GM23248 (cell line): ENCODE measurements around the gene PHF21A.

Experiments
- EZH2 ChIP-seq: fragments of 200-600 bp; sonication (generic); IDR thresholded peaks from 2 replicates; pipeline ENCODE4 v1.6.1; 2018; ENCODE audit warnings: antibody characterized with exemption, mild to moderate bottlenecking; ENCODE audit not compliant: insufficient read depth, poor library complexity, severe bottlenecking
- EZH2phosphoT487 ChIP-seq: fragments of 200-600 bp; sonication (generic); IDR thresholded peaks from 2 replicates; pipeline ENCODE4 v1.6.1; 2018; ENCODE audit warnings: antibody characterized with exemption, moderate library complexity, mild to moderate bottlenecking, low read depth; ENCODE audit not compliant: insufficient read depth

GRCh38 chr11:45884596-45885185, 236.6 kb downstream of the PHF21A start:
- TF ChIP-seq EZH2phosphoT487 (no peak), EZH2 (no peak)
